ENCODE measurements around the gene TUBA1B. TPM values are rescaled to one million over a fixed set of nuclear protein-coding genes. Genes with fewer than 3 reads are reported as not detected.

The TUBA1B gene
- total RNA-seq, 1 donor from 2014 or later: 2,565 TPM

GRCh38 chr12:49105504-49106084 lies 25.6 kb downstream of the TUBA1B start:
- TF ChIP-seq CTCF (conservative IDR thresholded peaks at IDR 0.05; ENCODE audit: low read depth, low read length): no peak
- no peak overlapping the region for H3K4me3 ChIP-seq (ENCODE audit: low read depth, low read length)
- no peak for DNase-seq (ENCODE audit: low read depth)

- no peak for DNase-seq (ENCODE audit: low read depth)
- no peak overlapping the region for H3K4me3 ChIP-seq (ENCODE audit: low read depth, low read length)
- TF ChIP-seq CTCF (conservative IDR thresholded peaks at IDR 0.05; ENCODE audit: low read depth, low read length): no peak
Measured at GRCh38 chr12:49104822-49105221, 26.4 kb downstream of the TUBA1B start.

- TF ChIP-seq CTCF (conservative IDR thresholded peaks at IDR 0.05; ENCODE audit: low read depth, low read length): no peak
- DNase-seq (ENCODE audit: low read depth): no peak
- no peak overlapping the region for H3K4me3 ChIP-seq (ENCODE audit: low read depth, low read length)
Measured at GRCh38 chr12:49100380-49100779, 30.8 kb downstream of the TUBA1B start.

GRCh38 chr12:49098703-49099102 lies 32.5 kb downstream of the TUBA1B start:
- no peak for DNase-seq (ENCODE audit: low read depth)
- no peak for TF ChIP-seq CTCF (conservative IDR thresholded peaks at IDR 0.05; ENCODE audit: low read depth, low read length)
- H3K4me3 ChIP-seq (ENCODE audit: low read depth, low read length): no peak overlapping the region

GRCh38 chr12:49098035-49098451 lies 33.2 kb downstream of the TUBA1B start:
- H3K4me3 ChIP-seq (ENCODE audit: low read depth, low read length): no peak overlapping the region
- no peak for DNase-seq (ENCODE audit: low read depth)
- peak; percentile 77 for TF ChIP-seq CTCF (conservative IDR thresholded peaks at IDR 0.05; ENCODE audit: low read depth, low read length)

GRCh38 chr12:49097381-49097780 lies 33.8 kb downstream of the TUBA1B start:
- no peak overlapping the region for H3K4me3 ChIP-seq (ENCODE audit: low read depth, low read length)
- DNase-seq (ENCODE audit: low read depth): no peak
- TF ChIP-seq CTCF (conservative IDR thresholded peaks at IDR 0.05; ENCODE audit: low read depth, low read length): no peak

- TF ChIP-seq CTCF (conservative IDR thresholded peaks at IDR 0.05; ENCODE audit: low read depth, low read length): no peak
- no peak overlapping the region for H3K4me3 ChIP-seq (ENCODE audit: low read depth, low read length)
- DNase-seq (ENCODE audit: low read depth): no peak
Measured at GRCh38 chr12:49094975-49095365, 36.2 kb downstream of the TUBA1B start.
